ENCODE results near the gene OPN1MW3. TPM values are rescaled to one million over a fixed set of nuclear protein-coding genes. Genes with fewer than 3 reads are reported as not detected.
"Not testable (repeated sequence)": the region's sequence is repeated elsewhere in the genome, so short reads cannot be mapped to it uniquely, and the experiment has no call there.

OPN1MW3 gene
- total RNA-seq, 1 donor from 2014 or later, result not detected

- no peak for ATAC-seq
- no peak for DNase-seq (ENCODE audit: low spot score)
Observed at GRCh38 chrX:154295664-154296310, 38.4 kb downstream of the OPN1MW3 start, which contains the start of gene TKTL1. Gene TKTL1, plus strand, starts transcription at chrX:154295795. Its CDS starts 65 bp downstream, at chrX:154295860.

GRCh38 chrX:154296731-154297130, 39.3 kb downstream of the OPN1MW3 start:
- ATAC-seq, result no peak

GRCh38 chrX:154298312-154298711, 40.9 kb downstream of the OPN1MW3 start:
- DNase-seq (ENCODE audit: low spot score) (no peak), ATAC-seq (no peak)

More at GRCh38 chrX:154296731-154297130, 39.3 kb downstream of the OPN1MW3 start:
- DNase-seq (ENCODE audit: low spot score), result no peak

- DNase-seq (ENCODE audit: low spot score) (no peak), ATAC-seq (peak; percentile 55)
Observed at GRCh38 chrX:154300816-154301215, 43.4 kb downstream of the OPN1MW3 start.

GRCh38 chrX:154302998-154303397, 45.6 kb downstream of the OPN1MW3 start:
- not testable (repeated sequence) for DNase-seq (ENCODE audit: low spot score); ATAC-seq

- DNase-seq (ENCODE audit: low spot score) (no peak), ATAC-seq (no peak)
Observed at GRCh38 chrX:154303476-154303875, 46.1 kb downstream of the OPN1MW3 start.

GRCh38 chrX:154304846-154305245, 47.5 kb downstream of the OPN1MW3 start:
- DNase-seq (ENCODE audit: low spot score), result no peak
- ATAC-seq, result no peak

- DNase-seq (ENCODE audit: low spot score) (no peak), ATAC-seq (no peak)
Observed at GRCh38 chrX:154305541-154306205, 48.3 kb downstream of the OPN1MW3 start.

GRCh38 chrX:154307202-154307601, 49.8 kb downstream of the OPN1MW3 start:
- DNase-seq (ENCODE audit: low spot score) (no peak), ATAC-seq (no peak)

GRCh38 chrX:154308108-154308946, 50.9 kb downstream of the OPN1MW3 start:
- ATAC-seq (peak; percentile 80), DNase-seq (ENCODE audit: low spot score) (peak; percentile 59)

- ATAC-seq (no peak), DNase-seq (ENCODE audit: low spot score) (no peak)
Observed at GRCh38 chrX:154309041-154309775, 51.8 kb downstream of the OPN1MW3 start.

- DNase-seq (ENCODE audit: low spot score), result no peak
Observed at GRCh38 chrX:154310616-154311536, 53.5 kb downstream of the OPN1MW3 start.

GRCh38 chrX:154312116-154312515, 54.7 kb downstream of the OPN1MW3 start:
- DNase-seq (ENCODE audit: low spot score), result no peak

More at GRCh38 chrX:154310616-154311536, 53.5 kb downstream of the OPN1MW3 start:
- no peak for ATAC-seq

GRCh38 chrX:154313147-154313546, 55.8 kb downstream of the OPN1MW3 start:
- ATAC-seq, result no peak

More at GRCh38 chrX:154312116-154312515, 54.7 kb downstream of the OPN1MW3 start:
- no peak for ATAC-seq

GRCh38 chrX:154315416-154315815, 58.0 kb downstream of the OPN1MW3 start:
- DNase-seq (ENCODE audit: low spot score) (no peak), ATAC-seq (no peak)

More at GRCh38 chrX:154313147-154313546, 55.8 kb downstream of the OPN1MW3 start:
- DNase-seq (ENCODE audit: low spot score), result no peak

GRCh38 chrX:154317391-154317995, 60.1 kb downstream of the OPN1MW3 start:
- peak; percentile 63 for ATAC-seq
- DNase-seq (ENCODE audit: low spot score), result no peak

- no peak for DNase-seq (ENCODE audit: low spot score)
Observed at GRCh38 chrX:154320406-154320805, 63.0 kb downstream of the OPN1MW3 start.

More at GRCh38 chrX:154320406-154320805, 63.0 kb downstream of the OPN1MW3 start:
- no peak for ATAC-seq
